Effector memory CD4-positive, alpha-beta T cell (primary cell): ENCODE measurements around the gene CR1.

Source experiments
- DNase-seq, 3 donors: peaks; one replicate each; pipeline ENCODE4 v3.0.0-alpha.2; 2020
- H3K27ac ChIP-seq: 2 replicates; pipeline ENCODE4 v1.7.0; 2013; ENCODE audit warnings: mild to moderate bottlenecking, low read length, moderate library complexity; ENCODE audit not compliant: insufficient read depth, poor library complexity, severe bottlenecking
- H3K27me3 ChIP-seq: replicated peaks from 2 replicates; pipeline ENCODE4 v1.7.0; 2013; ENCODE audit warnings: mild to moderate bottlenecking, low read length; ENCODE audit not compliant: insufficient read depth, control insufficient read depth, poor library complexity, severe bottlenecking
- H3K36me3 ChIP-seq: 2 replicates; pipeline ENCODE4 v1.7.0; 2013; ENCODE audit warnings: mild to moderate bottlenecking, low read length, moderate library complexity; ENCODE audit not compliant: control insufficient read depth, insufficient read depth
- H3K4me1 ChIP-seq: 2 replicates; pipeline ENCODE4 v1.7.0; 2013; ENCODE audit warnings: low read length, mild to moderate bottlenecking; ENCODE audit not compliant: control insufficient read depth, insufficient read depth, poor library complexity, severe bottlenecking
- H3K4me3 ChIP-seq: 2 replicates; pipeline ENCODE4 v1.7.0; 2013; ENCODE audit warnings: low read length, low read depth, mild to moderate bottlenecking; ENCODE audit not compliant: insufficient read depth, poor library complexity, severe bottlenecking
- H3K9me3 ChIP-seq: 2 replicates; pipeline ENCODE4 v1.7.0; 2013; ENCODE audit warnings: mild to moderate bottlenecking, low read length, moderate library complexity; ENCODE audit not compliant: control insufficient read depth

The CR1 gene

DNA sequence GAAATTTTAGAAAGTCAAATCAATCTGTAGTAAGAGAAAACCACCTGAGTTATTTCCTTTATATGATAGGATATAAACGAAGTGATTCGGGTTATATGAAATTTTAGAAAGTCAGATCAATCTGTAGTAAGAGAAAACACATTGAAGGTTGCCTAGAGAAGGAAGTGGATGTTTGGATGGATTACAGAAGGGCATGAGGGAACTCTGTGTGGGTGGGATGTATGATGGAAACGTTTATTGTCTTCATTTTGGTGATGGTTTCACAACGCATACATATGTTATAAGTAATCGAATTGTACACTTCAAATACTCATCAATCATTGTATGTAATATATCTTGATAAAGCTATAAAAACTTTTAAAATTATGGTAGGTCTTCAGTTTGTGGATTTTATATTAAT, 5.1 kb downstream of the CR1 start:
- Histone ChIP-seq H3K27ac (no peak overlapping the region), H3K4me1 (peaks cover 3% of the 10 kb centered on the region), H3K36me3 (no peaks in the 10 kb centered on the region), H3K9me3 (no peaks in the 10 kb centered on the region), H3K4me3 (no peak overlapping the region), H3K27me3 (peaks cover 2% of the 10 kb centered on the region)
- no peak for DNase-seq

GRCh38 chr1:207502726-207503125, 6.8 kb downstream of the CR1 start:
- H3K27me3 ChIP-seq = no peaks in the 10 kb centered on the region
- H3K27ac ChIP-seq = no peak overlapping the region
- no peaks in the 10 kb centered on the region for H3K36me3 ChIP-seq
- no peak overlapping the region for H3K4me3 ChIP-seq
- H3K4me1 ChIP-seq = no peaks in the 10 kb centered on the region
- no peak for DNase-seq
- H3K9me3 ChIP-seq = no peaks in the 10 kb centered on the region

DNA sequence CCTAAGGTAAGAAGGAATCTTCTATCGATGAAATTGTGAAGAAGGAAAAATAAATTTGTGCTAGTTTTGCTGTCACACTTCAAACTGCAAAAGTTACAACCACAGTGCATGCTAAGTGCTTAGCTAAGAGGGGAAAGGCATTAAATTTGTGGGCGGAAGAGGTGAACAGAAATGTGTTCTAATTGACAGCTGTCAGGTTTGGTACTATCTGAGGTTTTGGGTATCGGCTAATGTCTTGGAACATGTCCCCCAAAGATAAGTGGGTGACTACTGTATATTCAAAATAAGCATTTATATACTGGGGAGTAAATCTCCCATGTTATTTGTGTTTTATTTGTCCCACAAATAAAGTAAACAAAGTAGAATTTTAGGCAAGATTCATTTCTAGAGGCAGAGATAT, 8.0 kb downstream of the CR1 start:
- no peaks in the 10 kb centered on the region for H3K4me1 ChIP-seq
- no peak for DNase-seq
- H3K36me3 ChIP-seq = no peaks in the 10 kb centered on the region
- no peaks in the 10 kb centered on the region for H3K27me3 ChIP-seq
- H3K9me3 ChIP-seq = no peaks in the 10 kb centered on the region
- H3K27ac ChIP-seq = no peak overlapping the region
- H3K4me3 ChIP-seq = no peak overlapping the region

DNA sequence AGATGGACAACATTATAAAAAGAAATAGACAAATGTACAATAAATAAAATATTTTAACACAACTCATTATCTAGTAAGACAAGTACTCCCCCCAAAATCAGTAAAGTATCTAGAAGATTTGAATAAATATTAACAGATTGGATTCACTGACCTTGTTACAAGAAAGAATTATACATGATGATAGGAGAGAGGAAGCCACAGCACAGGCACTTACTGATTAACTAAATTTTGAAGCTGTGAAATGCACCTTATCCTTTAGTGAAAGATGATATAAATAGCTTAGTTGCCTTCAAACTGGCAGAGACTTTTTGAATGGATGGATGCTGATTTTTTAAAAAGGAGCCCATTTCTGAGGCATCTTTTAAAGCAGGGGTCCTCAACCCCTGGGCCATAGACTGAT, 8.5 kb downstream of the CR1 start:
- no peak overlapping the region for H3K27ac ChIP-seq
- H3K9me3 ChIP-seq = no peaks in the 10 kb centered on the region
- H3K4me3 ChIP-seq = no peak overlapping the region
- H3K4me1 ChIP-seq = no peaks in the 10 kb centered on the region
- H3K27me3 ChIP-seq = no peaks in the 10 kb centered on the region
- DNase-seq = no peak
- no peaks in the 10 kb centered on the region for H3K36me3 ChIP-seq

DNA sequence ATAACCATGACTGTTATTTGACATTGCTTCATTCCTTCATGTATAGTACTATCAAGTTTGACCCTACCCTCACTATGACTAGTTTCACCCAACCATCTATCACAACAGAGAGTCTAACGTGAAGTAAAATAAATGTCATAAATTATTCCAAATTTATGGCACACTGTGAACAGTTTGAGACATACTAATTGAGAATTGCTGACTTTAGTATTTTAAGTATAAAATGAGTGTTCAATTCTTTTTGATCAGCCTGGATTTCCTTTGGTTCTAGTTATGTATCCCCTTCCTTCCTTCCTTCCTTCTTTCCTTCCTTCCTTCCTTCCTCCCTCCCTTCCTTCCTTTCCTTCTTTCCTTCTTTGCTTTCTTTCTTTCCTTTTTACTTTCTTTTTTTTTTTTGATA, 14.5 kb downstream of the CR1 start:
- DNase-seq = no peak
- Histone ChIP-seq H3K27me3 (no peaks in the 10 kb centered on the region), H3K27ac (no peak overlapping the region), H3K4me3 (no peak overlapping the region), H3K4me1 (no peaks in the 10 kb centered on the region), H3K36me3 (no peaks in the 10 kb centered on the region), H3K9me3 (no peaks in the 10 kb centered on the region)

- H3K4me3 ChIP-seq = no peak overlapping the region
- no peaks in the 10 kb centered on the region for H3K36me3 ChIP-seq
- DNase-seq = no peak
- no peaks in the 10 kb centered on the region for H3K27me3 ChIP-seq
- no peaks in the 10 kb centered on the region for H3K9me3 ChIP-seq
- no peaks in the 10 kb centered on the region for H3K4me1 ChIP-seq
- H3K27ac ChIP-seq = no peak overlapping the region
Observed at GRCh38 chr1:207514890-207515289, 18.9 kb downstream of the CR1 start.

GRCh38 chr1:207516729-207517128, 20.8 kb downstream of the CR1 start:
- Histone ChIP-seq H3K4me1 (no peaks in the 10 kb centered on the region), H3K9me3 (no peaks in the 10 kb centered on the region), H3K27me3 (no peaks in the 10 kb centered on the region), H3K27ac (no peak overlapping the region), H3K36me3 (no peaks in the 10 kb centered on the region), H3K4me3 (no peak overlapping the region)
- no peak for DNase-seq

DNA sequence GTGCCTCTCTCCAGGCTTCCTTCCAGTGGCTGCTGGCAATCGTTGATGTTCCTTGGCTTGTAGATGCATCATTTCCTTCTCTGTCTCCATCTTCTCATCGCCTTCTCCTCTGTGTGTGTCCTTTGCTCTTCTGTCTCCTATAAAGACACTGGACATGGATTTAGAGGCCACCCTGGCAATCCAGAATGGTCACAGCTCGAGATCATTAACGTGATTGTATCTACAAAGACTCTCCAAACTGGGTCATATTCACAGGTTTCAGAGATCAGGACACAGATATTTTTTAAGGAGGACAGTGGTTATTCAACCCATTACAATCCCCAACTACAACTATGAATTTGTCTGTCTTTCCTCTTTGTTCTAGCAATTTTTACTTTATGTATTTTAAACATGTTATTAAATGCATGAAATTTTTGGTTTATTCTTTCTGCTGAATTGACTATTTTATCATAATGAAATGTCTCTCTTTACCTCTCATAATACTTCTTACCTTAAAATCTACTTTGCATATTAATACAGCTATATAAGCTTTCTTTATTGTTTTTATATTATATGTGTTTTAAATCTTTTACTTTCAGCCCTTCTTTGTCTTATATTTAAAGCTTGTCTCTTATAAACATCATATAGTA, 22.8 kb downstream of the CR1 start:
- no peak overlapping the region for H3K4me3 ChIP-seq
- DNase-seq = no peak
- H3K4me1 ChIP-seq = no peaks in the 10 kb centered on the region
- H3K27ac ChIP-seq = no peak overlapping the region
- H3K27me3 ChIP-seq = no peaks in the 10 kb centered on the region
- H3K36me3 ChIP-seq = no peaks in the 10 kb centered on the region
- H3K9me3 ChIP-seq = no peaks in the 10 kb centered on the region

- Histone ChIP-seq H3K27me3 (no peaks in the 10 kb centered on the region), H3K4me3 (no peak overlapping the region), H3K27ac (no peak overlapping the region), H3K4me1 (no peaks in the 10 kb centered on the region), H3K36me3 (no peaks in the 10 kb centered on the region), H3K9me3 (no peaks in the 10 kb centered on the region)
- no peak for DNase-seq
Observed at GRCh38 chr1:207519505-207520399, 23.8 kb downstream of the CR1 start.
